ENCODE data around the gene AJUBA.
"Not testable (repeated sequence)": the region's sequence is repeated elsewhere in the genome, so short reads cannot be mapped to it uniquely, and the experiment has no call there.

AJUBA gene

DNA sequence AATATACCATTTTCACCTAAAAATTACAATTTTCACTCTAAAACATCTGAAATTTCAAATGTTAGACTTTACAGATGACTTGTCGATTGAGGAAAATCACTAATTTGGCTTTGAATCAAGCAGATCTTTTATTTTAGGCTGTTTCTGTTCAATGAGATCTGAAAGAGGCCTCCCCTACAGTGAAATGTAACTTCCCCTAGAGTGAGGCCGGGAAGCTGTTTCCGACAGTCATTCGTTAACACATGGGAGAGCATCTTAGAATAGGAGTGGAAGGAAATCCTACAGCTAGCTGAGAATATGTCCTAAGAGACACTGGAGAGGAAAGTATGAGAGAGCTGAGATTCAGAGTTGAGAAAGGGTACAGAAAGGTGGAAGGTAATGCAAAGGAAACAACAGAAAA lies 33.3 kb upstream of the AJUBA start:
- no peak for DNase-seq (ENCODE audit: low spot score)
- TF ChIP-seq, protein P1, sequence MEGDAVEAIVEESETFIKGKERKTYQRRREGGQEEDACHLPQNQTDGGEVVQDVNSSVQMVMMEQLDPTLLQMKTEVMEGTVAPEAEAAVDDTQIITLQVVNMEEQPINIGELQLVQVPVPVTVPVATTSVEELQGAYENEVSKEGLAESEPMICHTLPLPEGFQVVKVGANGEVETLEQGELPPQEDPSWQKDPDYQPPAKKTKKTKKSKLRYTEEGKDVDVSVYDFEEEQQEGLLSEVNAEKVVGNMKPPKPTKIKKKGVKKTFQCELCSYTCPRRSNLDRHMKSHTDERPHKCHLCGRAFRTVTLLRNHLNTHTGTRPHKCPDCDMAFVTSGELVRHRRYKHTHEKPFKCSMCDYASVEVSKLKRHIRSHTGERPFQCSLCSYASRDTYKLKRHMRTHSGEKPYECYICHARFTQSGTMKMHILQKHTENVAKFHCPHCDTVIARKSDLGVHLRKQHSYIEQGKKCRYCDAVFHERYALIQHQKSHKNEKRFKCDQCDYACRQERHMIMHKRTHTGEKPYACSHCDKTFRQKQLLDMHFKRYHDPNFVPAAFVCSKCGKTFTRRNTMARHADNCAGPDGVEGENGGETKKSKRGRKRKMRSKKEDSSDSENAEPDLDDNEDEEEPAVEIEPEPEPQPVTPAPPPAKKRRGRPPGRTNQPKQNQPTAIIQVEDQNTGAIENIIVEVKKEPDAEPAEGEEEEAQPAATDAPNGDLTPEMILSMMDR (IDR thresholded peaks at IDR 0.05; ENCODE audit: extremely low read depth, insufficient read depth, missing control alignments): no peak
- in situ Hi-C loops (cut with MboI; ENCODE audit: low pct_unique_long_range_greater_than_20kb, low sequenced_read_pairs, unreplicated experiment): no loop called here

DNA sequence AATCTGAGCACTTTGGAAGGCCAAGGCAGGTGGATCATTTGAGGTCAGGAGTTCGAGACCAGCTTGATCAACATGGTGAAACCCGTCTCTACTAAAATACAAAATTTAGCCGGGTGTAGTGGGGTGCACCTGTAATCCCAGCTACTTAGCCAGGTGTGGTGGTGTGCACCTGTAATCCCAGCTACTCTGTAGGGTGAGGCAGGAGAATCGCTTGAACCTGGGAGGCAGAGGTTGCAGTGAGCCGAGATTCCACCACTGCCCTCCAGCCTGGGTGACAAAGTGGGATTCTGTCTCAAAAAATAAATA lies 31.4 kb upstream of the AJUBA start:
- DNase-seq (ENCODE audit: low spot score); in situ Hi-C loops (cut with MboI; ENCODE audit: low pct_unique_long_range_greater_than_20kb, low sequenced_read_pairs, unreplicated experiment): not testable (repeated sequence)

DNA sequence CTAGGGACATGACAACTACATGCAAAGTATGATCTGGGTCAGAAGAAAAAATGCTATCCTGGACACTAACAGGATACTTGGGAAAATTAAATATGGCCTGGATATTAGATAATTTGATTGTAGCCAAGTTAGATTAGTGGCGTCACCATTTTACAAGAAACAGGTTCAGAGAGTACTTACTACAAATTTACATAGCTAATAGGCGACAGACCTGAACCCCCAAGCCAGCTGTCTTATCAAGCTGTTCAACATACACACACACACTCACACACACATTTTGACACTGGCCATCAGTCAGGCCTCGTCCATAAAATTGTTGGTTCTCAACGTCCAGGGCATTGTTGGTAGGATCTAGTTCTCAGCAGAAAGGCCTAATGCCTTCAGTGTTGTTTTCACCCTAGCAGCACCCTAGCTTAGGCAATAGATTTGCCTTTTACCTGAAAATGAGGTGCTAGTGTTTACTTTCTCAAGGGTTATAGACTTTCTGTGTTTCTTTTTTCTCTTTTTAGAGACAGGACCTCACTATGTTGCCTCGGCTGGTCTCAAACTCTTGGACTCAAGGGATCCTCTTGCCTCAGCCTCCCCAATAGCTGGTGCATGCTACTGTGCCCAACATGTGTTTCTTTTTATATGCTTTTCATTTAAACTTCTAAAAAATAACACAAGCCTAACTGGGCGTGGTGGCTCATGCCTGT lies 30.9 kb upstream of the AJUBA start:
- no peak for DNase-seq (ENCODE audit: low spot score)
- in situ Hi-C loops (cut with MboI; ENCODE audit: low pct_unique_long_range_greater_than_20kb, low sequenced_read_pairs, unreplicated experiment): no loop called here
- TF ChIP-seq, protein P1 (IDR thresholded peaks at IDR 0.05; ENCODE audit: extremely low read depth, insufficient read depth, missing control alignments): no peak

DNA sequence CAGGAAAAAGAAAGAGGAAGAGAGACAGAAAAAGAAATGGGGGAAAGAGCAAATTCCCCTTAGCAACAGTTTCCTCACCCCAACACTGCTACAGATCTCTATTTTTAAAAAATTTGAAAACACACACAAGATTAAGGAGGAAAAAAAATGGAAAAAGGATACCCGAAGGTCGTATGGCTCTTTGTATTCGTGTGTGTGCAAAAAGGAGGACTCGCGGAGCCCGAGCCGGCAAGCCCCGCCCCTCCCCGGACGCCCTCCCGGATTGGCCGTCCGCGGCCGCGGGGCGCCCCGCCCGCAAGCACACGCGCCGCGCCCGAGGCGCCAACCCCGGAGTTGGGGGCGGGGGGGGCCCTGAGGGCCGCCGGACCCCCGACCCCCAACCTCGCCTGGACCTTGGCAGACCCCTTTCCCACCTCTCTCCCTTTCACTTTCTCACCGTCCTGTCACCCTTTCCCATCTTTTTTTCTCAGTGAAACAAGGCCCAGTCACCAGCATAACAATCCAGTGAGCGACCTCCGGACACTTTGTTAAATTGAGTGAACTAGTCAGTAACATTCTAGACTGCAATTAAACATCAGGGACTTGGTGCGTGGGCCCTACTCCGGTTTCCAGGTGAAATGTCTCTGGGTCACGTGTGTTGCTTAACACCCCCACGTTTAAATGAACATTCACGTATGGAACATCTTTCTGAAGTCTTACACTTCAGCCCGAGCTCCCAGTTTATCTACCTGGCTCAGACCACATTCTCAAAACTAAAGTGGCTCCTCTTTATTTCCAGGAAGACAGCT lies 27.8 kb upstream of the AJUBA start, which contains the start of gene C14orf93:
TSS of gene C14orf93 (minus strand) at position 205 of the 788 bp plus-strand sequence. CDS start 11,120 bp downstream, outside the sequence.
- DNase-seq (ENCODE audit: low spot score): peak; percentile 91
- in situ Hi-C loops (cut with MboI; ENCODE audit: low pct_unique_long_range_greater_than_20kb, low sequenced_read_pairs, unreplicated experiment): no loop called here
- TF ChIP-seq, protein P1 (IDR thresholded peaks at IDR 0.05; ENCODE audit: extremely low read depth, insufficient read depth, missing control alignments): no peak

DNA sequence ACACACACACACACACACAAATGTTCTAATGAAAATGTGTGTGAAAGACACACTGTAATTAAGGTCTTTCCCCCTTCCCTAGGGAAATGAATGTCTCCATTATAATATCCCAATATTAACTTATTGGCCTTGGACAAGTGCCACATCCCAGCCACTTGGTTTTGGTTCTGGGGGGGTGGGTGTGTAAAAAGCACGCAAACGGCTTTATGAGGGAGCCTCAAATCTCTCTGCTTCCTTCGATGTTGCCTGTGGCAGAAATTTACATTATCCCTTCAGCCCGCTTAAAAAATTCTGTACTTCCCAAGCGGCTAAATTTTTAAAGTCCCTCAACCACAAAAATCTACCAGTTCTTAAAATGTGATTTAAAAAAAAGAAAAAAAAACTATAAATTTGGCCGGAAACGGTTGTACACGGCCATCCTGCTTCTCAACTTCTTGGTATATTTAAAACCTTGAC lies 27.2 kb upstream of the AJUBA start:
- TF ChIP-seq, protein P1 (IDR thresholded peaks at IDR 0.05; ENCODE audit: extremely low read depth, insufficient read depth, missing control alignments): no peak
- in situ Hi-C loops (cut with MboI; ENCODE audit: low pct_unique_long_range_greater_than_20kb, low sequenced_read_pairs, unreplicated experiment): no loop called here
- DNase-seq (ENCODE audit: low spot score): no peak

DNA sequence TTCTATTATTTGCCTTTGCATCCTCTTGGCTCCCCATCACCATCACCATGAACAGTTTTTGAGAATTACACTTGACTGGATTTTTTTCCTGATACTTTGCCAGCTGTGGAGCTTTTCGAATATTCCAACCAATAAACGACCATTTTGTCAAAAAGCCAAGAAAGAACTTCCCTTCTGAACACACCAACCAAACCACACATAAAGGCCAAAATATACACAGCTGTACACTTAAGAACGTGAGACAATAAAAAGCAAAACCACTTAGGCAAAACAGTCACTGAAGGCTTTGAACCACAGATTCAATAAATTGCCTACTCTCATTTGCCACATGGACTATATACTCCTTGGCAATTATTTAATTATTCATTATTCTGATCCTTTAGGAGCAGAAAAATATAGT lies 26.5 kb upstream of the AJUBA start:
- in situ Hi-C loops (cut with MboI; ENCODE audit: low pct_unique_long_range_greater_than_20kb, low sequenced_read_pairs, unreplicated experiment): no loop called here
- no peak for DNase-seq (ENCODE audit: low spot score)
- TF ChIP-seq, protein P1 (IDR thresholded peaks at IDR 0.05; ENCODE audit: extremely low read depth, insufficient read depth, missing control alignments): no peak
